Raji (cell line): ENCODE results near the gene CHST15.

Experiments used
- POLR2A ChIP-seq: IDR thresholded peaks from 2 replicates; pipeline ENCODE4 v1.6.1; 2011; ENCODE audit warnings: low read depth, low read length, control low read depth; ENCODE audit not compliant: insufficient read depth

Gene CHST15

GRCh38 chr10:124028700-124029480, 64.5 kb downstream of the CHST15 start:
- no peak for TF ChIP-seq POLR2A

GRCh38 chr10:124027651-124028050, 65.7 kb downstream of the CHST15 start:
- TF ChIP-seq POLR2A = no peak

DNA sequence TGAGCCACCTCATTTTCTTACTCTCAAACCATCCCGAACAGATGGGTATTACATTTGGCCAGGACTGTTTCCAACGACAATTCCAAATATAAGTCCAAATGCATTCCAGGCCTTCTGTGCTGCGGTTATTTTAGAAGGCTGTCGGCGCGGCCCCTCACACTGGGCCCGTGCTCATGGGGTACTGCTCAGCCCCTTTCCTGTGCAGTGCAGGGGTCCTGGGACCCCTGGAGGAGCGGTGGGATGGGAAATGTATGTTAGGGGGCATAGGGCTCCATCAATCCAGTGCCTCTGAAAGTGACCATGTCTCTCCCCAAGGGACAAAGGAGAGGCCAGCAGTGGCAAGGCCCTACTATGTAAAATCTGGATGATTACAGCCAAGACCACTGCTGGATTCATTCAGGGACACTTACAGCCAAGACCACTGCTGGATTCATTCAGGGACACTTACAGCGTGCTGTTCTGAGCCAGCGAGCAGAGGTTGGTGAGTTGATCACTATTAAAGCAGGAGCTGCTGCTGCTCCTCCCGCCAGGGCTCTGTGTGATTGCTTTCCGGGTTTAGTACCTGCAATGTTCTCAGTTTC, 66.3 kb downstream of the CHST15 start:
- TF ChIP-seq POLR2A = no peak

DNA sequence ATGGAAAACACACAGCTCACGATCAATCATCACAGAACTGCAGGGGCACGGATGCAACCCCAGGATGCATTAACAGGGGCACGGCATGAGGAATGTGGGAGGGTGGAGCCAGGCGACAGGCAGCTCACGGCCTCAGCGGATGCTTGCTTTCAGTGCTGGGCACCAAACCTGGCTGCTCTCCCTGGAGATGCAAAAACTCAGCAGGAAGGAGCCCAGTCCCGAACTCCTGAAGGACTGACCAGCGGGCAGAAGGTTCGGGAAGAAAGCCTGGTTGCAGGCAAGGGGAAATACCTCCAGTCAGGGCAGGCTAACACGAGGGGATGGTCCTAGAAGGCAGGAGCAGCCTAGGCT, 66.8 kb downstream of the CHST15 start:
- TF ChIP-seq POLR2A = no peak

DNA sequence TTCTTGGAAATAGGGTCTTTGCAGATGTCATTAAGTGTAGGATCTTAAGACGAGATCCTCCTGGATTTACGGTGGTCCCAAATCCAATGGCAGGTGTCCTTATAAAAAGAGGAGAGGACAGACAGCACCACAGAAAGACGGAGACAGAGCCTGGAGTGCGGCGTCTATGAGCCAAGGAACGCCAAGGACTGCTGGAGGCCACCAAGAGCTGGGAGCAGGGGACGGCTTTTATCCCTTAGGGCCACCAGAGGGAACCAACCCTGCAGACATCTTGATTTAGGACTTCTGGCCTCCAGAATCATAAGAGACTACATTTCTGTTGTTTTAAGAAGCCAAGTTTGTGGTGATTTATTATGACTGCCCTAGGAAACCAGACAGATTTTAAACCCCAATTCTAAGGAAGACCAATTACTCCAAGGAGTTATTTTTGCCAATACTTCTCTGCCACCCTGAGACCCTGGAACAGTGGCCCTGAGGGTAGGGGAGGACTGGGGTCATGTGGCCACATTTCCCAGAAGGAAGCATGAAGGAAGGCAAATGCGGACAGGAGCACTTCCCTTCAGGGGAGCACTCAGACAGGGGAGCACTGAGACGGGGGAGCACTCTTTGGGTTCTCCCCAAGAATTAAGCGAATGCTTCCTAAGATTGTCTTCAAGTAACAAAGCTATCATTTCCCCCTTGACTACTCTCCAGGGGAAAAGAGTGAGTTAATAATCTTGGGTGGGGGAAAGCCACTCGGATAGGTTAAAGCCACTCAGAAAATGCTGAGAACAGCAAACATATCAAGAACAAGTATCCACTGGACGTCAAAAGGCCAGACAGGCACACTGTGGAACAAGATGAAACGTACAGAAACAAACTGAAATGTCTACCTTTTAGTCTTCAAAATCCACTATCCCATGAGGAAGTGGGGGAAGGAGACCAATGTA, 67.5 kb downstream of the CHST15 start:
- TF ChIP-seq POLR2A = no peak

DNA sequence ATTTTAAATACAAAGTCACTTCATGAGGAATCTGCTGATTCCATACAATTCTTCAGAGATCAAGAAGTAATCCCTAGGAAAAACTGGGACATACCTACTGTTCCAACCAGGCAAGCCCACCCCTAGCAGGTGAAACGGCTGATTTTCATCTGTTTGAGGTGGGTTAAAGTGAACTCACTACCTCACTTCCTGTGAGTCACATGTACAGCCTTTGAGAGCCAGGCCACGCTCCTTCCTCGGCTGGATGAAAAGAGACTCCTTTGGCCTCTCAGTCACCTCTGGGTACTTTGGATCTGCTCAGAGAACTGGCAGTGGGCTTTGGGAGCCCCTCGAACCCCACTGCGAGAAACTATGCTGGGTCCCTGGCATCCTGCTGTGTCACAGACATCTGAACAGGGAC, 68.2 kb downstream of the CHST15 start:
- TF ChIP-seq POLR2A = no peak

- TF ChIP-seq POLR2A = no peak
These were observed 71.3 kb downstream of the CHST15 start for GRCh38 chr10:124022066-124022465.

DNA sequence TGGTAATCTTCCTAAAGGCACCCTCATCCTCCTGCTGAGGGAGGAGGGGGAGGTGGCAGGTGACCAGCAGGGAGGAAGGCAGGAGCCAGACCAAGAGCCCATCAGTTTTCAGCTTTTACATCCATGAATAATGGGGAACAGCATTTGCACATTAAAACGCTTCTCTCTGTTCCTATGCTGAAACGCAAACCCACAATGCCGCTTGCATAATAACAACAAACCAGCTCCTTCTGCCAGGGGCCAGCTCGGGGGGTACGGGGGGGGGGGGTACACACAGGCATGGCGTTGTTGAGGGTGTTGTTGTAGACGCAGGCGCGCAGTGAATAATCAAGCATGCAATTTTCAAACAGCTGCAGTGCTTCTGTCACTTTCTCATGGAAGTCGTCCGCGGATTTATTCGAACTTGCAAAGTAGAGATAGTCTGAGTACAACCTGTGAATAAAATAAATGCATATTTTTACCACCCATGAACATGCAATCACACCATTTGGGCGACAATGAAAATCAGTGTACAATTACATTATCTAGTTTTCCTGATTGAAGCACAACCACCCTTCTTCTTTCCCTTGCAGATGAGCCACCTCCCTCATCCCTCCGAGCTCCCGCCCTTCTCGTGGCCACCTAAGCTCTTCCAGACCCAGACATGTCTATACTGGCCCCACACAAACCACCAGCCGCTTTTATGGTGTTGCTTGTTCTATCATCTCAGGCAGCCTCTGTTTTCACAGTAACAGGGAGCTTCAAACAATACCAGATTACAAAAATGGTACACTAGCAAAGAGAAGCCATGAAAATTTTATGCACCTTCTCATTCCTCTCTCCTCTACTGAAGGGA, 72.2 kb downstream of the CHST15 start:
- TF ChIP-seq POLR2A = no peak

DNA sequence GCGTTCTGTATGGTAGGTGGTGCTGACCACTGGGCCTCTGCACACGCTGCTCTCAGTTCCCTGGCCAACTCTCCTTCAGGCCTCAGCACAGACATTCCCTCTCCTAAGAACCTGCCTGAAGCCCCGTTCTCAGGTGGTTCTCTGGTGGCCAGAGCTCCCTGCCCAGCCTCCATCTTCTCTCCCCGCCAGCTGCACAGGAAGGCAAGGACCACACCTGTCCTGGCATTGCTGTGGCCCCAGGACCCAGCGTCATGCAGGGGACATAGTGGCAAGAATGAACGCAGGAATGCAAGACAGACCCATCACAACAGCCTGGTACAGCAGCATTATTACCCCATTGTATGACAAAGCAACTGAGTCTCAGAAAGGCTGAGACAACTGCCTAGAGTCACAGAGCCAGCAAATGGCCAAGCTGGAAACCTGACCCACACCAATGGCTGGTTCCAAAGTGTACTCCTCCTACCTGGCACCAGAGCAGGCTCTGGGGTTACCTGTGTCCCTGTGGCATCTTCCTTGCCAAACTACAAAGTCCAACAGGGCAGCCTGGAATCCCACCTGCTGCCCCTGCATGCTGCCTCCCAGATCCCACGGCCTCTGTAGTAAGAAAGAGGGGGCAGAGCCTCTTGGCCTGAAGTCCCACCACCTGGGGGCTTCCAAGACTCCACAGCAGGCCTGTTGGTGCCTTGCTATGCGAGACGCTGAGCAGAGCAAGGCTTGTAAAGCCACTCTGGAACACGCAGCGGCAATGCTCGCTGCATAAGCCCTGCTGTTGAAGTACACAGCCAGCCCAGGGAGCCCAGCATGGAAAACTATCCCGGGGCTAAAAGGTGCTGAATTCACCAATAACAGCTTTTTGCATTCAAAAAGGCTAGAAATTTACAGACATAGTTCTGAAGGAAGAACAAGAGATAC, 73.3 kb downstream of the CHST15 start:
- TF ChIP-seq POLR2A = no peak

- TF ChIP-seq POLR2A = no peak
These were observed 74.4 kb downstream of the CHST15 start for GRCh38 chr10:124018886-124019525.

GRCh38 chr10:124017729-124018128, 75.7 kb downstream of the CHST15 start:
- no peak for TF ChIP-seq POLR2A

- no peak for TF ChIP-seq POLR2A
These were observed 76.5 kb downstream of the CHST15 start for GRCh38 chr10:124016804-124017375.

- no peak for TF ChIP-seq POLR2A
These were observed 77.4 kb downstream of the CHST15 start for GRCh38 chr10:124015991-124016390.
